Measurements from ENCODE around the gene USP4.
"Not testable (repeated sequence)": the region's sequence is repeated elsewhere in the genome, so short reads cannot be mapped to it uniquely, and the experiment has no call there.

The USP4 gene

GRCh38 chr3:49248840-49249227, 91.0 kb downstream of the USP4 start:
- no peak for DNase-seq (ENCODE audit: insufficient read length, low spot score)

DNA sequence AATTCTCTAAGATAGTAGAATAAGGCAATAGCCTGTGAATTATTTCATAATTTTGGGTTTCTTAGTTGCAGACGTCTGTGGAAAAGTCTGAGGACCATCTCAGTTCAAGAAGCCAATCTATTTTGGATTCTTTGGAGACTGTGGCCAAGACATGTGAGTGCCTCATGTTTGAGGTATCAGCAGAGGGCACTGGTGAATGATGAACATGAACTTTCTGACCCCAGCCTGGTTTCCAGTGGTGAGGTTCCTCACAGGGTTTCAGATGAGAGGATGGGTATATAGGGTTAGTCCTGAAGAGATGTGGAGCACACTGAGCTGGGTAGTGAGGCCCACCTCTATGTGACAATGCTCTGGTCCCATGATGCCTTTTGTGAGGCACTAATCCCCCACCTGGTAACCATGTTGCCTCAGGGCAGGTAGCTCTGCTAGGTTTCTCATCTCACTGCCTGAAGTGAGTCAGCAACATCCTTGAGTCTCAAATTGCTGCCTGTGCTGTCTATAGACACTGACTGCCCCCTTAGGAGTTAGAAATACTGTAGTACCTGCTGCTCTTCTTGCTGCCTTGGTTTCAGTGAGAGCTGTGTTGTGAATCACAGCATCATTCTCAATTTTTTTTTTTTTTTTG, 95.2 kb downstream of the USP4 start:
- TF ChIP-seq, protein P1, sequence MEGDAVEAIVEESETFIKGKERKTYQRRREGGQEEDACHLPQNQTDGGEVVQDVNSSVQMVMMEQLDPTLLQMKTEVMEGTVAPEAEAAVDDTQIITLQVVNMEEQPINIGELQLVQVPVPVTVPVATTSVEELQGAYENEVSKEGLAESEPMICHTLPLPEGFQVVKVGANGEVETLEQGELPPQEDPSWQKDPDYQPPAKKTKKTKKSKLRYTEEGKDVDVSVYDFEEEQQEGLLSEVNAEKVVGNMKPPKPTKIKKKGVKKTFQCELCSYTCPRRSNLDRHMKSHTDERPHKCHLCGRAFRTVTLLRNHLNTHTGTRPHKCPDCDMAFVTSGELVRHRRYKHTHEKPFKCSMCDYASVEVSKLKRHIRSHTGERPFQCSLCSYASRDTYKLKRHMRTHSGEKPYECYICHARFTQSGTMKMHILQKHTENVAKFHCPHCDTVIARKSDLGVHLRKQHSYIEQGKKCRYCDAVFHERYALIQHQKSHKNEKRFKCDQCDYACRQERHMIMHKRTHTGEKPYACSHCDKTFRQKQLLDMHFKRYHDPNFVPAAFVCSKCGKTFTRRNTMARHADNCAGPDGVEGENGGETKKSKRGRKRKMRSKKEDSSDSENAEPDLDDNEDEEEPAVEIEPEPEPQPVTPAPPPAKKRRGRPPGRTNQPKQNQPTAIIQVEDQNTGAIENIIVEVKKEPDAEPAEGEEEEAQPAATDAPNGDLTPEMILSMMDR (IDR thresholded peaks at IDR 0.05; ENCODE audit: insufficient read depth, missing control alignments), result no peak
- FAIRE-seq (no peak), DNase-seq (ENCODE audit: insufficient read length, low spot score) (no peak)

More at GRCh38 chr3:49248840-49249227, 91.0 kb downstream of the USP4 start:
- TF ChIP-seq, protein P1 (IDR thresholded peaks at IDR 0.05; ENCODE audit: insufficient read depth, missing control alignments), result no peak
- FAIRE-seq, result no peak

GRCh38 chr3:49240091-49240490, 99.8 kb downstream of the USP4 start:
- FAIRE-seq, result not testable (repeated sequence)

GRCh38 chr3:49238274-49239127, 101.4 kb downstream of the USP4 start:
- TF ChIP-seq, protein P1 (IDR thresholded peaks at IDR 0.05; ENCODE audit: insufficient read depth, missing control alignments), result no peak
- FAIRE-seq (no peak), DNase-seq (ENCODE audit: insufficient read length, low spot score) (no peak)

More at GRCh38 chr3:49240091-49240490, 99.8 kb downstream of the USP4 start:
- DNase-seq (ENCODE audit: insufficient read length, low spot score), result not testable (repeated sequence)

DNA sequence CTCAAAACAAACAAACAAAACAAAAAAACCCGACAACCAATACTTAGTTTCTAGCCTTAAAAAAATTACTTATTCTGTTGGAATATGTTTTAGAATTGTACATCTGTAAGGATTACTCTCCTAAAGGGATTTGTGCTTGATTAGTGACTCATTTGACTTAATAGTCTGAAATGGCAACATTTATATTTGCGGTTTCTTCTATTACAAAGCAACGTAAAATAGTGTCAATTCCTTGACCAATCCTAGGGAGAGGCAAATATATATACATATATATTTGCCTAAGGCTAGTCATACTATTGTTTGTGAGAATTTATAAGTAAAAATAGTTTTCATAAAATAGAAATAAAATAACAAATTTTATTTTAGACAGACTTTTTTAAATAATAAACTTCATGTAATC, 102.5 kb downstream of the USP4 start:
- no peak for FAIRE-seq

DNA sequence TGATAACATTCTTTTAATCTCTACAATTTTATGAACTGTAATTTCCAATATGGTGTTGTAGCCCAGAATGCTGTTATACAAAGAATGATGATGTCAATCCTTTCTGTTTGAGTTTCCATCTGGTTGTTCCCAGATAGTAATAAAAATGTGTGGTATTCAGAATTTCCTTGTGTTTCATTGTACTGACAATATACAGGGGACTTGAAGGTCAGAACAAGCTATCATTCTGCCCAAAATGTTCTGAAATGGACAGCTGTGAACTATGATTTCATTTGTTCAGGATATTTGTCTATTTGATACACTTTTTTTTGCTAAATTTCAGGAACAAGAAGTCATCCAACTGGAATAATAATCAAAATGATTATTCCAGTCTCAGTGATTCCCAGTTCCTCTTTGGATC, 103.6 kb downstream of the USP4 start:
- TF ChIP-seq, protein P1 (IDR thresholded peaks at IDR 0.05; ENCODE audit: insufficient read depth, missing control alignments), result no peak
- FAIRE-seq (no peak), DNase-seq (ENCODE audit: insufficient read length, low spot score) (no peak)

More for the DNA sequence above, 102.5 kb downstream of the USP4 start:
- DNase-seq (ENCODE audit: insufficient read length, low spot score), result no peak
- TF ChIP-seq, protein P1 (IDR thresholded peaks at IDR 0.05; ENCODE audit: insufficient read depth, missing control alignments), result no peak

GRCh38 chr3:49228817-49229216, 111.0 kb downstream of the USP4 start:
- DNase-seq (ENCODE audit: insufficient read length, low spot score); FAIRE-seq: not testable (repeated sequence)

All from D721Med (cell line).